SW480 (cell line): ENCODE measurements around the gene ARL5B.
A peak's percentile ranks its signal among the peaks of the same experiment; 100 is the strongest.

Experiments used
- DNase-seq: peaks from one replicate; pipeline ENCODE4 v3.0.0-alpha.2; 2016; ENCODE audit warnings: low spot score

ARL5B gene

GRCh38 chr10:18703521-18703920 is 44.3 kb downstream of the ARL5B start:
- DNase-seq = no peak

- no peak for DNase-seq
Measured at GRCh38 chr10:18710201-18710653, 51.0 kb downstream of the ARL5B start.

- peak; percentile 69 for DNase-seq
Measured at GRCh38 chr10:18713077-18713476, 53.8 kb downstream of the ARL5B start.

GRCh38 chr10:18718991-18719390 is 59.8 kb downstream of the ARL5B start:
- DNase-seq = no peak

- no peak for DNase-seq
Measured at GRCh38 chr10:18719811-18720210, 60.6 kb downstream of the ARL5B start.

GRCh38 chr10:18721067-18721466 is 61.8 kb downstream of the ARL5B start:
- DNase-seq = no peak

- DNase-seq = no peak
Measured at GRCh38 chr10:18723801-18724200, 64.6 kb downstream of the ARL5B start.
